MCF 10A (cell line): ENCODE measurements around the gene USP9X. TPM values are rescaled to one million over a fixed set of nuclear protein-coding genes. Genes with fewer than 3 reads are reported as not detected.
"Not testable (repeated sequence)": the region's sequence is repeated elsewhere in the genome, so short reads cannot be mapped to it uniquely, and the experiment has no call there.

ENCODE experiments used
- BruUV-seq: library from RNA; stranded (reverse); fragments of 400-500 nt; replicated peaks from 2 replicates; lab custom pipeline; 2021; lab: Mats Ljungman, UMichigan
- CTCF ChIA-PET: fragments of 300-600 bp; sonication (Branson Sonifier 250); formaldehyde crosslinking; extraction: SDS; loops from one replicate; lab custom pipeline; 2021; ENCODE audit warnings: antibody characterized with exemption, inconsistent platforms; lab: Yijun Ruan, JAX
- POLR2A ChIA-PET: fragments of 300-600, 350-650 bp; sonication (Branson Sonifier 250); formaldehyde crosslinking; extraction: SDS; loops from one replicate; lab custom pipeline; 2020; ENCODE audit warnings: antibody characterized with exemption, inconsistent platforms; lab: Yijun Ruan, JAX
- DNase-seq: peaks from one replicate; pipeline ENCODE4 v3.0.0-alpha.2; 2018; ENCODE audit not compliant: unreplicated experiment
- H3K27ac Mint-ChIP-seq: one replicate; pipeline ENCODE4 v1.8.0; 2022; ENCODE audit warnings: mild to moderate bottlenecking, low read depth, mixed read lengths; ENCODE audit not compliant: unreplicated experiment
- H3K27me3 Mint-ChIP-seq: one replicate; pipeline ENCODE4 v1.8.0; 2022; ENCODE audit warnings: mixed read lengths; ENCODE audit not compliant: insufficient read depth, unreplicated experiment
- H3K36me3 Mint-ChIP-seq: one replicate; pipeline ENCODE4 v1.8.0; 2022; ENCODE audit warnings: mild to moderate bottlenecking, moderate library complexity, mixed read lengths; ENCODE audit not compliant: insufficient read depth, unreplicated experiment
- H3K4me1 Mint-ChIP-seq: one replicate; pipeline ENCODE4 v1.8.0; 2022; ENCODE audit warnings: mixed read lengths; ENCODE audit not compliant: insufficient read depth, unreplicated experiment
- H3K4me3 Mint-ChIP-seq: one replicate; pipeline ENCODE4 v1.8.0; 2022; ENCODE audit warnings: mild to moderate bottlenecking, moderate library complexity, mixed read lengths; ENCODE audit not compliant: unreplicated experiment
- H3K9me3 Mint-ChIP-seq: one replicate; pipeline ENCODE4 v1.8.0; 2022; ENCODE audit warnings: mixed read lengths; ENCODE audit not compliant: unreplicated experiment
- CTCF ChIP-seq: fragments of 200-600 bp; IDR thresholded peaks from one replicate; pipeline ENCODE4 v1.8.0; 2022; ENCODE audit warnings: antibody characterized with exemption, mild to moderate bottlenecking; ENCODE audit not compliant: unreplicated experiment
- intact Hi-C: fragments of 100-400 bp; cut with micrococcal nuclease; formaldehyde crosslinking; loops from 2 replicates; pipeline ENCODE4 v1.14.1; 2022
- total RNA-seq: library from RNA; stranded (reverse); gene quantifications from 2 replicates; pipeline ENCODE4 v1.2.3, GENCODE V29; 2022

USP9X gene
- total RNA-seq, 1 experiment from 2014 or later: 77.9 TPM

- Mint-ChIP-seq H3K36me3 (peaks cover 66% of the 10 kb centered on the region), H3K9me3 (no peaks in the 10 kb centered on the region), H3K4me1 (no peaks in the 10 kb centered on the region), H3K27me3 (no peaks in the 10 kb centered on the region), H3K27ac (no peak overlapping the region), H3K4me3 (no peak overlapping the region)
- no peak for DNase-seq
- intact Hi-C loops: no loop called here
- BruUV-seq: no TSS peak
- TF ChIP-seq CTCF: no peak
- CTCF ChIA-PET: interaction anchor here (0.5 to 1.5 kb wide), 3 partner anchors 45 to 116 kb away, joined by 3 to 4 read pairs (median 3); no protein-coding TSS in a partner anchor
- POLR2A ChIA-PET: no interaction called here
Measured at GRCh38 chrX:41224605-41225004, 139.4 kb downstream of the USP9X start.

- intact Hi-C loops: no loop called here
- H3K27ac Mint-ChIP-seq: no peak overlapping the region
- H3K4me3 Mint-ChIP-seq: no peak overlapping the region
- no peaks in the 10 kb centered on the region for H3K9me3 Mint-ChIP-seq
- POLR2A ChIA-PET: interaction anchor here (1.1 to 1.2 kb wide), 2 partner anchors 8 to 87 kb away, joined by 3 read pairs; no protein-coding TSS in a partner anchor
- H3K36me3 Mint-ChIP-seq: peaks cover 65% of the 10 kb centered on the region
- TF ChIP-seq CTCF: no peak
- H3K27me3 Mint-ChIP-seq: no peaks in the 10 kb centered on the region
- H3K4me1 Mint-ChIP-seq: peaks cover 4% of the 10 kb centered on the region
- BruUV-seq: no TSS peak
- DNase-seq: no peak
- CTCF ChIA-PET: interaction anchor here (0.6 to 1.3 kb wide), 2 partner anchors 54 to 56 kb away, joined by 3 to 4 read pairs; no protein-coding TSS in a partner anchor
Measured at GRCh38 chrX:41233988-41234387, 148.7 kb downstream of the USP9X start.

GRCh38 chrX:41234471-41234870, 149.2 kb downstream of the USP9X start:
- H3K27ac Mint-ChIP-seq, H3K27me3 Mint-ChIP-seq, H3K4me3 Mint-ChIP-seq, H3K4me1 Mint-ChIP-seq, H3K9me3 Mint-ChIP-seq, intact Hi-C loops, BruUV-seq, DNase-seq: not testable (repeated sequence)
- peaks cover 65% of the 10 kb centered on the region for H3K36me3 Mint-ChIP-seq
- POLR2A ChIA-PET: interaction anchor here (0.7 to 1.2 kb wide), 2 partner anchors 9 to 48 kb away, joined by 3 read pairs; no protein-coding TSS in a partner anchor
- CTCF ChIA-PET: interaction anchor here (1.3 kb wide), 1 partner anchor 55 kb away, joined by 4 read pairs; no protein-coding TSS in a partner anchor

- DNase-seq: no peak
- peaks cover 4% of the 10 kb centered on the region for H3K4me1 Mint-ChIP-seq
- no peaks in the 10 kb centered on the region for H3K27me3 Mint-ChIP-seq
- TF ChIP-seq CTCF: no peak
- H3K27ac Mint-ChIP-seq: no peak overlapping the region
- intact Hi-C loops: no loop called here
- CTCF ChIA-PET: interaction anchor here (1.3 kb wide), 1 partner anchor 55 kb away, joined by 4 read pairs; no protein-coding TSS in a partner anchor
- H3K9me3 Mint-ChIP-seq: no peaks in the 10 kb centered on the region
- no peak overlapping the region for H3K4me3 Mint-ChIP-seq
- POLR2A ChIA-PET: interaction anchor here (0.7 to 1.2 kb wide), 2 partner anchors 9 to 47 kb away, joined by 3 read pairs; no protein-coding TSS in a partner anchor
- BruUV-seq: no TSS peak
- H3K36me3 Mint-ChIP-seq: peaks cover 61% of the 10 kb centered on the region
Measured at GRCh38 chrX:41234962-41235361, 149.7 kb downstream of the USP9X start.
